DND-41 (cell line): ENCODE data around the gene GRAP2.

Experiments used
- ATAC-seq: fragments of 200-7000 bp; cut with Tn5 transposase; 3 replicates; pipeline ENCODE4 v1.9.1; 2021; ENCODE audit warnings: low read depth; ENCODE audit not compliant: insufficient read depth
- DNase-seq: peaks from one replicate; pipeline ENCODE4 v3.0.0-alpha.2; 2020
- H2AFZ ChIP-seq: 2 replicates; pipeline ENCODE4 v1.6.0; 2012; ENCODE audit warnings: low read depth, low read length
- H3K27ac ChIP-seq: 2 replicates; pipeline ENCODE4 v1.5.1; 2012; ENCODE audit warnings: low read length, inconsistent platforms
- H3K27me3 ChIP-seq: fragments of 200-600 bp; sonication (generic); 2 replicates; pipeline ENCODE4 v1.6.0; 2012; ENCODE audit warnings: low read length, mild to moderate bottlenecking, inconsistent platforms; ENCODE audit not compliant: insufficient read depth, poor library complexity
- H3K36me3 ChIP-seq: 2 replicates; pipeline ENCODE4 v1.5.1; 2012; ENCODE audit warnings: low read length, inconsistent platforms; ENCODE audit not compliant: insufficient read depth
- H3K4me1 ChIP-seq: 2 replicates; pipeline ENCODE4 v1.5.1; 2012; ENCODE audit warnings: mild to moderate bottlenecking, low read length; ENCODE audit not compliant: insufficient read depth
- H3K4me2 ChIP-seq: 2 replicates; pipeline ENCODE4 v1.6.0; 2012; ENCODE audit warnings: mild to moderate bottlenecking, moderate library complexity, low read length, inconsistent platforms; ENCODE audit not compliant: insufficient read depth
- H3K4me3 ChIP-seq, 2 experiments: fragments of 200-600 bp in 1 of 2; shearing (Covaris generic) in 1 of 2; 2 replicates each; pipeline ENCODE4 v1.5.1; 2012 to 2016; ENCODE audit warnings: inconsistent platforms in 2 of 2, low read length in 2 of 2, mild to moderate bottlenecking in 2 of 2, low read depth in 1 of 2, moderate library complexity in 1 of 2
- H3K79me2 ChIP-seq: 2 replicates; pipeline ENCODE4 v1.6.0; 2012; ENCODE audit warnings: low read length, inconsistent platforms; ENCODE audit not compliant: insufficient read depth
- H3K9ac ChIP-seq: 2 replicates; pipeline ENCODE4 v1.6.0; 2012; ENCODE audit warnings: low read depth, mild to moderate bottlenecking, inconsistent platforms, low read length, moderate library complexity
- H3K9me3 ChIP-seq: 2 replicates; pipeline ENCODE4 v1.5.1; 2012; ENCODE audit warnings: low read length, moderate library complexity, mild to moderate bottlenecking, inconsistent platforms; ENCODE audit not compliant: insufficient read depth, severe bottlenecking
- H4K20me1 ChIP-seq: 2 replicates; pipeline ENCODE4 v1.6.0; 2012; ENCODE audit warnings: low read length; ENCODE audit not compliant: insufficient read depth
- EZH2 ChIP-seq: IDR thresholded peaks from 3 replicates; pipeline ENCODE4 v1.6.1; 2012; ENCODE audit warnings: borderline replicate concordance, low read depth, mild to moderate bottlenecking, moderate library complexity, low read length, inconsistent platforms; ENCODE audit not compliant: severe bottlenecking
- TF ChIP-seq, protein P1 (sequence below): IDR thresholded peaks from 2 replicates; pipeline ENCODE4 v1.5.1; 2012; ENCODE audit warnings: borderline replicate concordance, low read length, moderate library complexity, mild to moderate bottlenecking; ENCODE audit not compliant: poor library complexity, severe bottlenecking; ENCODE audit errors: extremely low read depth

The GRAP2 gene

DNA sequence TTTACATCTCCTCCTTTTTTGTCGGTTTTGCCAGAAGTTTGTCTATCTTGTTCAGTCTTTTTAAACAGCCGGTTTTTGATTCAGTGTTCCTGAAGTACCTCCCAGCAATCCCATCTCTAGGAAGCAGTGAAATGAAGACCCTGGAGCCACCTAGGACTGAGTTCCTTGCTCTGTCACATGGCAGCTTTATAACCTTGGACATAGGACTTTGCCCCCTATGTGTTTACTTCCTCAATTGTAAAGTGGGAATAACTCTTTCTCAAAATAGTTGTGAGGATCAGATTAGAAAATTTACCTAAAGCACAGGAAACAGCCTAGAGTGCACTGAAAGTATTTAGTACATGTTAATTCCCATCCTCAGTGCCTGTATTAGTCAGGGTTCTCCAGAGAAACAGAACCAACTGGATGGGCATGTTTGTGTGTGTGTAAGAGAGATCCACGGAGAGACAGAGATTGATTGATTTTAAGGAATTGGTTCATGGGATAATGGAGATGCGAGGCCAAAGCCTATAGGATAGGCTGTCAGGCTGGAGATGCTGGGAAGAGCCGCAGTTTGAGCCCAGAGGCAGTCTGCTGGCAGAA is 113.9 kb downstream of the GRAP2 start:
- no peak for TF ChIP-seq EZH2
- TF ChIP-seq, protein P1, sequence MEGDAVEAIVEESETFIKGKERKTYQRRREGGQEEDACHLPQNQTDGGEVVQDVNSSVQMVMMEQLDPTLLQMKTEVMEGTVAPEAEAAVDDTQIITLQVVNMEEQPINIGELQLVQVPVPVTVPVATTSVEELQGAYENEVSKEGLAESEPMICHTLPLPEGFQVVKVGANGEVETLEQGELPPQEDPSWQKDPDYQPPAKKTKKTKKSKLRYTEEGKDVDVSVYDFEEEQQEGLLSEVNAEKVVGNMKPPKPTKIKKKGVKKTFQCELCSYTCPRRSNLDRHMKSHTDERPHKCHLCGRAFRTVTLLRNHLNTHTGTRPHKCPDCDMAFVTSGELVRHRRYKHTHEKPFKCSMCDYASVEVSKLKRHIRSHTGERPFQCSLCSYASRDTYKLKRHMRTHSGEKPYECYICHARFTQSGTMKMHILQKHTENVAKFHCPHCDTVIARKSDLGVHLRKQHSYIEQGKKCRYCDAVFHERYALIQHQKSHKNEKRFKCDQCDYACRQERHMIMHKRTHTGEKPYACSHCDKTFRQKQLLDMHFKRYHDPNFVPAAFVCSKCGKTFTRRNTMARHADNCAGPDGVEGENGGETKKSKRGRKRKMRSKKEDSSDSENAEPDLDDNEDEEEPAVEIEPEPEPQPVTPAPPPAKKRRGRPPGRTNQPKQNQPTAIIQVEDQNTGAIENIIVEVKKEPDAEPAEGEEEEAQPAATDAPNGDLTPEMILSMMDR = no peak
- Histone ChIP-seq H3K79me2 (no peaks in the 10 kb centered on the region), H3K36me3 (no peaks in the 10 kb centered on the region), H4K20me1 (no peaks in the 10 kb centered on the region), H3K9ac (no peak overlapping the region), H3K9me3 (no peaks in the 10 kb centered on the region), H2AFZ (no peak overlapping the region), H3K4me2 (no peak overlapping the region), H3K27ac (no peak overlapping the region), H3K27me3 (no peaks in the 10 kb centered on the region), H3K4me1 (no peaks in the 10 kb centered on the region), H3K4me3 (no peak overlapping the region)
- ATAC-seq = no peak
- DNase-seq = no peak

DNA sequence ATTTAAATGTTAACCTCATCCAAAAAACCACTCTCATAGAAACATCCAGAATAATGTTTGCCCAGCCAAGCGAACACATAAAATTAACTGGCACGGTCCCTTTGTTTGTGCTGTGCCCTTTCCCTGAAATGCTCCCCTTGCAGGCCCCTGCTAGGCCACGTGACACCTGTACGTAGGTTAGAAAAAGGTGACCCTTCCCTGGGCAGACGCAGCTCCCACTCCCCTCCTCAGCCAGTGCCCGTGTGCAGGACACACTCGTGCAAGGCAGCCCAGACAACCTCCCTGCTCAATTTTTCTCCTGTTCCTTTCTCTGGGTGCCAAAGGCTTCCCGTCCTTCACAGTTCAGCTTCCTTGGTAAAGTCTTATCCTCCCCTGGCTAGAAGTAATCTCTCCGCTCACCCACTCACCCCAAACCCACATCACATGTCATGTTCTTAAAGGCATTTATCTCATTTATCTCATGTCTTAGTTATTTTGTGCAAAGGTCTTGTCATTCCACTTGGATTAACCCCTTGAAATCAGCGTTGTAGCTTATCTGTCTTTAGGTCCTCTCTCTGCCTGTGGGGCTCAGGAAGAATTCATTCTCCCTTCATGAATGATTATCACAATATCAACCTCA is 114.6 kb downstream of the GRAP2 start:
- TF ChIP-seq, protein P1 = no peak
- no peak for TF ChIP-seq EZH2
- H3K27me3 ChIP-seq = no peaks in the 10 kb centered on the region
- no peak overlapping the region for H3K4me3 ChIP-seq
- H4K20me1 ChIP-seq = no peaks in the 10 kb centered on the region
- H3K27ac ChIP-seq = no peak overlapping the region
- no peak overlapping the region for H3K9ac ChIP-seq
- no peaks in the 10 kb centered on the region for H3K36me3 ChIP-seq
- no peak overlapping the region for H2AFZ ChIP-seq
- H3K9me3 ChIP-seq = no peaks in the 10 kb centered on the region
- ATAC-seq = no peak
- no peaks in the 10 kb centered on the region for H3K4me1 ChIP-seq
- no peak overlapping the region for H3K4me2 ChIP-seq
- H3K79me2 ChIP-seq = no peaks in the 10 kb centered on the region
- DNase-seq = no peak

DNA sequence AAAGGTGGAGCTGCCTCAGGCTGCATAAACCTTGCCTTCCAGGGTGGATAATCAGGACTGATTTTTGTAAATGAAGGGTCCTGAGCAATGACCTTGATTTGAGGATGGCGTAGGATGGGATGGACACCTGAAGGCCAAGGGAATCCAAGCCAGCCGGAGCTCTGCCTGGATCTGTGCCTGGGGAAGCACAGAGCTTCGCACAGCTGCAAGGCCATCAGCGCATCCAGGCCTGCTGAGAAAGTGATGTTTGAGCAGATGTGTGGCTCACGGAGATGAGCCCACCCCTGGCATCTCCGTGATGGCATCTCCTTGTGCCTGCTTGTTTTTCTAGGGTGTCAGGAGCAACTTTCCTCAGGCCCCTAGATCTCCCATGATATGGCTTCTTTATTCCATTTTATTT is 117.2 kb downstream of the GRAP2 start:
- Histone ChIP-seq H3K36me3 (no peaks in the 10 kb centered on the region), H3K9me3 (no peaks in the 10 kb centered on the region), H3K27ac (no peak overlapping the region), H3K79me2 (no peaks in the 10 kb centered on the region), H2AFZ (no peak overlapping the region; the same call in 1 of the 2 replicates), H3K4me3 (no peak overlapping the region), H3K4me1 (no peaks in the 10 kb centered on the region), H3K27me3 (no peaks in the 10 kb centered on the region), H3K9ac (no peak overlapping the region), H3K4me2 (no peak overlapping the region), H4K20me1 (no peaks in the 10 kb centered on the region)
- DNase-seq (no peak), ATAC-seq (no peak)
- no peak for TF ChIP-seq EZH2
- TF ChIP-seq, protein P1 = no peak
